HL-60 (cell line): ENCODE data around the gene NPM1.
A peak's percentile ranks its signal among the peaks of the same experiment; 100 is the strongest.
"Not testable (repeated sequence)": the region's sequence is repeated elsewhere in the genome, so short reads cannot be mapped to it uniquely, and the experiment has no call there.

Experiments used
- DNase-seq, 2 experiments: peaks; one replicate each; pipeline ENCODE4 v3.0.0-alpha.2; 2010 to 2020; ENCODE audit warnings: low read depth in 1 of 2, low spot score in 1 of 2
- H3K27ac ChIP-seq: fragments of 250-450 bp; sonication (Bioruptor Pico); replicated peaks from 2 replicates; pipeline ENCODE4 v1.5.1; 2020; ENCODE audit warnings: mild to moderate bottlenecking, moderate library complexity
- H3K27me3 ChIP-seq: fragments of 250-450 bp; sonication (Bioruptor Pico); 2 replicates; pipeline ENCODE4 v1.5.1; 2021; ENCODE audit warnings: mild to moderate bottlenecking, moderate library complexity; ENCODE audit not compliant: insufficient read depth, poor library complexity, severe bottlenecking
- H3K4me3 ChIP-seq: replicated peaks from 2 replicates; pipeline ENCODE4 v1.5.1; 2011; ENCODE audit warnings: mild to moderate bottlenecking, control low read depth, low read length; ENCODE audit not compliant: insufficient read depth
- GABPA ChIP-seq: IDR thresholded peaks from 2 replicates; pipeline ENCODE4 v1.6.1; 2012; ENCODE audit warnings: low read depth
- POLR2AphosphoS5 ChIP-seq: IDR thresholded peaks from 2 replicates; pipeline ENCODE4 v1.6.1; 2012; ENCODE audit warnings: low read depth
- REST ChIP-seq: IDR thresholded peaks from 2 replicates; pipeline ENCODE4 v1.6.1; 2012; ENCODE audit warnings: low read depth; ENCODE audit not compliant: insufficient replicate concordance
- SPI1 ChIP-seq: IDR thresholded peaks from 2 replicates; pipeline ENCODE4 v1.6.1; 2012; ENCODE audit warnings: low read depth, mild to moderate bottlenecking, borderline replicate concordance
- TF ChIP-seq, protein P1 (sequence below): IDR thresholded peaks from one replicate; pipeline ENCODE4 v1.5.1; 2011; ENCODE audit warnings: low read length, control low read depth, inconsistent platforms; ENCODE audit not compliant: insufficient read depth

NPM1 gene

GRCh38 chr5:171410181-171410580 is 22.5 kb downstream of the NPM1 start:
- no peaks in the 10 kb centered on the region for H3K27me3 ChIP-seq
- TF ChIP-seq SPI1: no peak
- no peak for TF ChIP-seq REST
- TF ChIP-seq POLR2AphosphoS5: no peak
- no peak for TF ChIP-seq GABPA
- TF ChIP-seq, protein P1, sequence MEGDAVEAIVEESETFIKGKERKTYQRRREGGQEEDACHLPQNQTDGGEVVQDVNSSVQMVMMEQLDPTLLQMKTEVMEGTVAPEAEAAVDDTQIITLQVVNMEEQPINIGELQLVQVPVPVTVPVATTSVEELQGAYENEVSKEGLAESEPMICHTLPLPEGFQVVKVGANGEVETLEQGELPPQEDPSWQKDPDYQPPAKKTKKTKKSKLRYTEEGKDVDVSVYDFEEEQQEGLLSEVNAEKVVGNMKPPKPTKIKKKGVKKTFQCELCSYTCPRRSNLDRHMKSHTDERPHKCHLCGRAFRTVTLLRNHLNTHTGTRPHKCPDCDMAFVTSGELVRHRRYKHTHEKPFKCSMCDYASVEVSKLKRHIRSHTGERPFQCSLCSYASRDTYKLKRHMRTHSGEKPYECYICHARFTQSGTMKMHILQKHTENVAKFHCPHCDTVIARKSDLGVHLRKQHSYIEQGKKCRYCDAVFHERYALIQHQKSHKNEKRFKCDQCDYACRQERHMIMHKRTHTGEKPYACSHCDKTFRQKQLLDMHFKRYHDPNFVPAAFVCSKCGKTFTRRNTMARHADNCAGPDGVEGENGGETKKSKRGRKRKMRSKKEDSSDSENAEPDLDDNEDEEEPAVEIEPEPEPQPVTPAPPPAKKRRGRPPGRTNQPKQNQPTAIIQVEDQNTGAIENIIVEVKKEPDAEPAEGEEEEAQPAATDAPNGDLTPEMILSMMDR: no peak
- no peak overlapping the region for H3K27ac ChIP-seq
- H3K4me3 ChIP-seq: no peak overlapping the region
- no peak for DNase-seq

DNA sequence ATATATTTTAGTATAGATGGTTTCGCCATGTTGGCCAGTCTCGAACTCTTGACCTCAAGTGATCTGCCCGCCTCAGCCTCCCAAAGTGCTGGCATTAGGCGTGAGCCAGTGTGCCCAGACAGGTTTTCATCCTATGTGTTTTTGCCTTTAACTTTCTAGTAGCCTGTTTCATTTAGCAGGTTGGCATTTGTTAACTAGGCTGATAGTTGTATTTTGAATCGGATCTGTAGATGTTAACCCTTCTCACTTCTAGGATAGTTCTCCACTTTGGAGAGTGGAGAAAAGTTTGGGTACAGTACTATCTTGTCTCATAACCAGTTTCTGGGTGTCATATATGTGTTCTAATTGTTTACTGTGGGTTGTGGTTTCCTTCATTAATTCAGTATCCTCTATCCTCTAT is 24.5 kb downstream of the NPM1 start:
- no peak overlapping the region for H3K27ac ChIP-seq
- TF ChIP-seq POLR2AphosphoS5: peak; percentile 46; the same call in 1 of the 2 replicates
- no peak for TF ChIP-seq REST
- no peaks in the 10 kb centered on the region for H3K27me3 ChIP-seq
- no peak for DNase-seq
- no peak overlapping the region for H3K4me3 ChIP-seq

GRCh38 chr5:171413153-171413910 is 25.7 kb downstream of the NPM1 start:
- DNase-seq: no peak
- Histone ChIP-seq H3K27ac (no peak overlapping the region), H3K4me3 (no peak overlapping the region), H3K27me3 (no peaks in the 10 kb centered on the region)
- TF ChIP-seq GABPA (no peak), REST (no peak), POLR2AphosphoS5 (no peak; the same call in none of the 2 replicates), SPI1 (no peak)

DNA sequence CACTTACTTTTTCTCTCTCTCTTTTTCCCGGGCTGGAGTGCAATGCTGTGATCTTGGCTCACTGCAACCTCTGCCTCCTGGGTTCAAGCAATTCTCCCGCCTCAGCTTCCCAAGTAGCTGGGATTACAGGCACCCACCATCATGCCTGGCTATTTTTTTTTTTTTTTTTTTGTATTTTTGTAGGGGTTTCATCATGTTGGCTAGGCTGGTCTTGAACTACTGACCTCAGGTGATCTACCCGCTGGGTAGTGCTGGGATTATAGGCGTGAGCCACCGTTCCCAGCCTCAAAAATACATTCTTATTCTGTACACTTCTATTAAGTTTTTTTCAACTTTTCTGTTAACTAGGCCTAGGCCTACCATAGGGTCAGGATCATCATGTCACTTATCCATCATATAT is 26.3 kb downstream of the NPM1 start:
- not testable (repeated sequence) for H3K27me3 ChIP-seq, DNase-seq, H3K4me3 ChIP-seq, H3K27ac ChIP-seq
